NCI-H748 treated with DMSO at 0.1 percent for 48 hours (cell line): ENCODE measurements around the gene SBK3.
A peak's percentile ranks its signal among the peaks of the same experiment; 100 is the strongest.
"Not testable (repeated sequence)": the region's sequence is repeated elsewhere in the genome, so short reads cannot be mapped to it uniquely, and the experiment has no call there.

Experiments
- DNase-seq: peaks from one replicate; lab custom pipeline; 2025; lab: John Stamatoyannopoulos, UW

Gene SBK3

DNA sequence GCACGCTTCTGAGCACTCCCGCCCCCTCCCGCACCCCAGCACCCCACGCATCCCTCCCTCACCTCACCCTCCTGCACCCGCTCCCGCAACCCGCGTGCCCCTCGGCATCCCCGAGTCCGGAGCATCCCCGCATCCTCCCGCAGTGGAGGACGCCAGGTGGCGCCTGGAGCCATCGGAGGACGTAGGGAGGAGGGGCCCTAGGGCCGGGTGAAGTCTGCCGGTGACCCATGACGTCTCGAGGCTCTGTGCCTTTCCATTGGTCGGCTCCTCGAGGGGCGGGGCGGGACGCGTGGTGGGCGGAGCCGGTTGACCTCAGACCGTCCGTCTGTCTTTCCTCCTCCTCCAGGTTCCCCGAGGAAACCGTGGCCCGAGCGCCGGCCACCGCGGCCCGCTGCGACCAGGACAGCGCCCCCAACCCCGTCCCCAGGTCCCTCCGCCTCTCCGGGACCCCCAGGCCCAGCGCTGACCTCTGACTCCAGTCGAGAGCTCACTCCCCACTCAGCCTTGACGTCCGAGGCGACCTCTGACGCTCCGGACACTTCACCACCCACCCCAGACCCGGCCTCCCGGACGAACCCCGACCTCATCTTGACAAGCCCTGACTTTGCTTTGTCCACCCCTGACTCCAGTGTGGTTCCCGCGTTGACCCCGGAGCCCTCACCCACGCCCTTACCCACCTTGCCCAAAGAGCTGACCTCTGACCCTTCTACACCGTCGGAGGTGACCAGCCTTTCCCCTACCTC, 28.3 kb downstream of the SBK3 start:
- DNase-seq = peak; percentile 81

DNA sequence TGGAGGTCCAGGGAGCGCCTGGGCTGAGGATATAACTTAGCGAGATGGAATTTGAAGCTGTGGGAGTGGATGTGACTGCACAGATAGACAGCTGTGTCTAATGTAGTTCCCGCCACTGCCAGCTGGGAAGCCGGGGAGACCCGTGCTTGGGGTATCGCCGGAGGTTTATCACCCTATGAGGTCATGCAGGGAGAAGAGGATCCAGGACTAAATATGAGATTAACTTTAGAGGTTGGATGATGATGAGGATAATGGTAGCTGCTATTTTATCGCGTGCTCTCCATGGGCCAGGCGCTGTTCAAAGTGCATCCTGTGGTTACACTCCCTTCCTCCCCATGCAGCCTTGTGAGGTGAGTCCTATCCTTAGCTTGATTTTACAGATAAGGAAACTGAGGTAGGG, 37.2 kb downstream of the SBK3 start:
- no peak for DNase-seq

GRCh38 chr19:55504981-55505380, 40.4 kb downstream of the SBK3 start:
- no peak for DNase-seq

DNA sequence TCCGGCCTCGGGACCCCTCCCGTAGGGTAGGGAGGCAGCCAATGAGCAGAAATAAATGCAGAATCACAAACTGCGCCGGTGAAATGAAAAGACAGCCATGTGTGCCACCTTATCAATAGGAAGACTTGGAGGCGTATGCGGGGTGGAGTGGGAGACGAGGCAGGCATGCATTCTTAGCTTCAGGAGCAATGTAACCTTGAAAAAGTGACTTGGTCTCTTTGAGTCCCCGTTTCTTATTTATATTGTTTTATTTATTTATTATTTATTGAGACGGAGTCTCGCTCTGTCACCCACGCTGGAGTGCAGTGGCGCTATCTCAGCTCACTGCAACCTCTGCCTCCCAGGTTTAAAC, 41.1 kb downstream of the SBK3 start:
- no peak for DNase-seq

GRCh38 chr19:55503502-55504251, 41.7 kb downstream of the SBK3 start:
- peak; percentile 85 for DNase-seq

DNA sequence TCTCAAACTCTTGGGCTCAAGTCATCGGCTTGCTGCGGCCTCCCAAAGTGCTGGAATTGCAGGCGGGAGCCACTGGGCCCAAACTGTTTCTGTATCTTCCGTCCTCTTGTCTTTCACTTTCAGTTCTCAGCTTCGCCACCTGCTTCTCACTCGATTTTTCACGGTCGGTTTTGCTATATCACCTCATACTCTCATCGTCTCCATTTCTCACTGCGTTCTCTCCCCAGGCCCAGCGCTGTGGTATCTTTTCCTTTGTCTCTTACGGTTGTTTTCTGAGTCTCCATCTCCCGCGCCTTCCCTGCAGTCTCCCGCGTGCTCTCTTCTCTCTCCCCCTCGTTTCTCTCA, 42.2 kb downstream of the SBK3 start:
- DNase-seq = no peak

DNA sequence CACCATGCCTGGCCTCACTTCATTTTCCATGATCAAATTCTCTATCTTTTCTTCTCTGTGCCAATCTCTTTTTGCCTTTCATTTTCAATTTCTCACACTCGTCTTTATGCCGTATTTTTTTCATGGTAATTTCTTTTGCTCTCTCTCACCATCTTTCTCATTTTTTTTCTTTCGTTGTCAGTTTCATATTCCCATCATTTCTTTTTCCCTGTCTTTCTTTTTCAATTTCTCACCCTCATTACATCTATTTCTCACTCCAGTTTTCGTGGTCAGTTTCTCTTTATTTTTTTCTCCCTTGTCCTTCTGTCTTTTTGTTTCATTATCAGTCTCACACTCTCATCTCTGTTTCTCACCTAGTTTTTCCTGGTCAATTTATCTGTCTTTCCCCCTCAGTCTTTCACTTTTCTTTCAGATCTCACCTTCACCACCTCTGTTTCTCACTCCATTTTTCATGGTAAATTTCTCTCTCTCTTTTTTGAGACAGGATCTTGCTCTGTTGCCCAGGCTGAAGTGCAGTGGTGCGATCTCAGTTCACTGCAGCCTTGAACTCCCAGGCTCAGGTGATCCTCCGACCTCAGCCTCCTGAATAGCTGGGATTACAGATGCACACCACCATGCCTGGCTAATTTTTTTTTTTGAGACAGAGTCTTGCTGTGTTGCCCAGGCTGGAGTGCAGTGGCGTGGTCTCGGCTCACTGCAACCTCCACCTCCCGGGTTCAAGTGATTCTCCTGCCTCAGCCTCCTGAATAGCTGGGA, 43.0 kb downstream of the SBK3 start:
- no peak for DNase-seq

GRCh38 chr19:55500368-55500952, 44.9 kb downstream of the SBK3 start:
- no peak for DNase-seq

DNA sequence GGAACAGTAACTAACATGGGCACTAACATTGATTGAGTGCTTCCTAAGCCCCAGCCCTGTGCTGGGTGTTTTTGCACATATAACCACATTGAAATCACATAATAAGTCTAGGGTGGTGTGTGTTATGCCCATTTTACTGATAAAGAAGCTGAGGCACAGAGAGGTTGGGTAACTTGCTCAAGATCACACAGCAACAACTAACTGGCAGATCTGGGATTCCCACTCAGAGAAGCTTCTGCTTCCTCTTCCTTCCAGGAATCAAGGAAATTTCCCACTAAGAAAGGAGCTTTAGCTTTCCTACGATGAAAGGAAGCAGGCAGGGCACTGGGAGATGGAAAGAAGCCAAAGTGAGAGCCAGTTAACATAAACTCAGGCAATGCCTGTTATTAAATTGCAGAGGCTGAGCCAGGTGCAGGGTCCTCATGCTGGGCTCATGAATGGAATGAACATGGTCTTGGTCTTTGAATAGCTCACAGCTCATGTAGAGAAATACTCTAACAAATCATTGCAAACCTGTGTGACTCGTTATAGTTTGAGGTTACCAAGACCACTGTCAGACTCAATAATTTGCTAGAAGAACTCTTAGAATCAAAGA, 47.0 kb downstream of the SBK3 start:
- DNase-seq = no peak

DNA sequence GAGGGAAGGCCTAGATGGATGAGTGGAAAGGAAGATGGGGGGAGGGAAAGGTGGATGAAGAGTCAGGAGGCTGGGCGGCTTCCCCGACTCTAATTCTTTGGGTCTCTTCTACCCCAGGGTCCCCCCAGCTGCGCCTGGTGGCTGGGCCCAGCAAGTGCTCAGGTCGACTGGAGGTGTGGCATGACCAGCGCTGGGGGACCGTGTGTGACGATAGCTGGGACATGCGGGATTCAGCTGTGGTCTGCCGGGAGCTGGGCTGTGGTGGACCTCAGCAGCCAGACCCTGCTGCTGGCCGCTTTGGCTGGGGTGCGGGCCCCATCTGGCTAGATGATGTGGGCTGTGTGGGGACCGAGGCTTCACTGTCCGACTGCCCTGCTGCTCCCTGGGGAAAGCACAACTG, 47.6 kb downstream of the SBK3 start:
- no peak for DNase-seq

GRCh38 chr19:55496820-55497219, 48.5 kb downstream of the SBK3 start:
- not testable (repeated sequence) for DNase-seq

- DNase-seq = no peak
Measured at GRCh38 chr19:55495646-55496349, 49.5 kb downstream of the SBK3 start.

DNA sequence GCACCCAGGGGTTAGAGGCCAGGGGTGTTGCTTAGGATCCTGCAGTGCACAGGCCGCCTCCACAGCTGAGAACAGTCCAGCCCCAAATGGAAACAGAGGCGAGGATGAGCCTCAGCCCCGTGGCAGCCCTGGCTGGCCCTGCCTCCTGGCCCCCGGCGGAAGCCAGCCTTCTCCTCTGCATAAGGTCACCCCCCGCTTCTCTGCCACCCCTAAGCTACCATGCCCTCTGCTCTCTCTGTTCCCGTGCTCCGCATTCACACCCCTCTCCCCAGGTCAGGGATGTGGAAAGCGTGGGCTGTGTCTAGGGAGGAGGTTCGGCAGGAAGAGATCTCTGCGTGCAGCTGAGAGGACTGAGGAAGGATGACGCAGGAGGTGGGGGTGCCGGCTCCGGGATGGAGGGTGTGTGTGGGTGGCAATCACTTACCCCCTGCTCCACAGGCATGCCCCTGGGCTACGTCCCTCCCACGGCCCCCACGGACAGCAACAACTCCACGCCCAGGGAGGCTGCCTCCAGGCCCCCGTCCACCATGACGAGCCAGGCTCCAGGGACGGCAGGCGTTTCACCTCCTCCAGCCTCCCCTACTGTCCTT, 51.1 kb downstream of the SBK3 start:
- no peak for DNase-seq

- no peak for DNase-seq
Measured at GRCh38 chr19:55493645-55494171, 51.6 kb downstream of the SBK3 start.

- no peak for DNase-seq
Measured at GRCh38 chr19:55493052-55493644, 52.2 kb downstream of the SBK3 start.

DNA sequence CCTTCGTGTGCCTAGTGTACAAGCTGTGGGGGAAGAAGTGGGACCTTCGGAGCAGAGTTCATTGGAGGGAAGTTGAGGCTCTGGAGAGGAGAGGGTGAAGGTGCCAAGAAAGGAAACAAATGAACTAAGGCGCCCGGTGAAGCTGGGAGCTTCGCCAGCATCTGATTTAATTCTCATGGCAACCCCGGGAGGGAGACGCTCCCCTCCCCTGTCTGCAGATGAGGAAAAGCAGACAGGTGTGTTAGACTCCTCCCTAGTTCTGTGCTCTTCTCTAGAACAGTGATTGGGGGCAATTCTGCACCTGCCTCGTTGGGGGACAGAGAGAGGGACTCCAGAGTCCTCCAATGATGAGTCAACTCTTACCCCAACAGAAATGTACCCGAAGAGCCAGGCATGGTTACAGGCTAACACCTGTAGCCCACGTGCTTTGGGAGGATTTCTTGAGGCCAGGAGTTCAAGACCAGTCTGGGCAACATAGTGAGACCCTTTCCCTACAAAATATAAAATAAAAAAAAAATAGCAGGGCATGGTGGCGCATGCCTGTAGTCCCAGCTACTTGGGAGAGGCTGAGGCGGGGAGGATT, 52.9 kb downstream of the SBK3 start:
- DNase-seq = no peak

DNA sequence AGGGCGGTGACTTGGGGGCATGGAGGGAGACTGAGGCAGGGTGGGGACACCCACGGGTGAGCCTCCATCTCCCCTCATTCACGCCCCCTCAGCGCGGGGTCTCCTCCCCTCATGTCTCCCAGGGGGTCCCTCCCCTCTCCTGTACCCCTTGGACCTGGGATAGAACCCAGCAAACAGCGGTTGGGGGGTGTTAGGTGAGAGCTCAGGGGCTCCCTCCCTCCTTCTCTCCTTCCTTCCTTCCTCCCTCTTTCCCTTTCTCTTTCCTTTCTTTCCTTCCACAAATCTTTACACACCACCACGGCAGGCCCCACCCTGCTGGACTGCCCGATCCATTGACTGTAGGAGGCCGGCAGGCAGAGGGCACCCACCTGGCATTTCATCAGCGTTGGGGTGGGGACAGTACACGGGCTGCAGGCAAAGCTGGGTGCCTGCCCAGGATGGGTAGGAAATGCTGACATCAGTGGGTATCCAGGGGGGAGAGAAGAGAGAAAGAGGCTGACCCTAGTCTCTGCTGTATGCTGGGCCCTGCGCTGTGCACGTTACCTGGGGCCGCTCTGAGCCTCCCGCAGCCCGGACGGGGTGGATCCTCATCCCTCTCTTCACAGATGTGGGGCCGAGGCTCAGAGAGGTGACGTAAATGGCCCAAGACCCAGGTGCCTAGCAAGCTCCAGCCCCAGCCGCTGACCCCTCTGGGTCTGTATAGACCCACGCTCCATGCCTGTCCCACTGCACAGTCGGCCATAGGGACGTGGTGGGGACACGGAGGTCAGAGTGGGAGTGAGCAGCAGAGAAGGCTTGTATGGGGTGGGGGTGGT, 53.6 kb downstream of the SBK3 start:
- no peak for DNase-seq
